GM12891 (cell line): ENCODE data around the gene E2F7.

Source experiments
- DNase-seq: peaks from one replicate; pipeline ENCODE4 v3.0.0; 2011; ENCODE audit warnings: low spot score; ENCODE audit not compliant: insufficient read length
- FAIRE-seq: peaks from 2 replicates; lab custom pipeline; 2011; peaks lifted over from hg19 to GRCh38; lab: Jason Lieb, UNC
- PAX5 ChIP-seq: IDR thresholded peaks from 2 replicates; pipeline ENCODE4 v1.6.1; 2011; ENCODE audit warnings: low read length, moderate library complexity, mild to moderate bottlenecking; ENCODE audit not compliant: insufficient read depth, severe bottlenecking
- POLR2A ChIP-seq: IDR thresholded peaks from 2 replicates; pipeline ENCODE4 v1.6.1; 2011; ENCODE audit warnings: low read depth, low read length, control low read depth
- POLR2AphosphoS5 ChIP-seq: IDR thresholded peaks from 2 replicates; pipeline ENCODE4 v1.6.1; 2011; ENCODE audit warnings: low read depth, low read length, control low read depth
- POU2F2 ChIP-seq: IDR thresholded peaks from 2 replicates; pipeline ENCODE4 v1.6.1; 2011; ENCODE audit warnings: low read depth, mild to moderate bottlenecking, control low read depth, low read length, moderate library complexity
- SPI1 ChIP-seq: IDR thresholded peaks from 2 replicates; pipeline ENCODE4 v1.6.1; 2011; ENCODE audit warnings: low read depth, low read length, control low read depth
- TAF1 ChIP-seq: IDR thresholded peaks from 2 replicates; pipeline ENCODE4 v1.6.1; 2011; ENCODE audit warnings: low read depth, low read length, control low read depth

The E2F7 gene

DNA sequence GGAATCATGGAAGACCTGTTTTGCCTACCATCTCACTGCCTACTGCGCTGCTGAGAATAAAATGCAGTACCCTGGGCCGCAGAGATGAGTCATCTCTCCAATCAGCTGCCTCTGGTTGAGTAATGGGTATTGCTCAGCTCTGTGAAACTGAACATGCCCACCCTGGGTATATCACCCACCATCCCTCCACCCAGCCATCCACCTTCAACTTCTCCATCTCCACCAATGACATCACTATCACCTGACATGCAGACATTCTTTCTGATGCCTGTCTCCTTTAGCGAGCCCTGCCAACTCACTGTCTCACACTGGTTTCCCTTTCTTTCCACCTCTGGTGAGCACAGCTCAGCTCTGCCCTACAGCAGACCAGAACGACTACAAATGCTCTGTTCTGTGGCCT, 33.6 kb downstream of the E2F7 start:
- TF ChIP-seq TAF1: no peak
- no peak for TF ChIP-seq POLR2A
- TF ChIP-seq PAX5: no peak
- no peak for TF ChIP-seq SPI1
- TF ChIP-seq POLR2AphosphoS5: no peak
- TF ChIP-seq POU2F2: no peak
- DNase-seq (no peak), FAIRE-seq (no peak)

DNA sequence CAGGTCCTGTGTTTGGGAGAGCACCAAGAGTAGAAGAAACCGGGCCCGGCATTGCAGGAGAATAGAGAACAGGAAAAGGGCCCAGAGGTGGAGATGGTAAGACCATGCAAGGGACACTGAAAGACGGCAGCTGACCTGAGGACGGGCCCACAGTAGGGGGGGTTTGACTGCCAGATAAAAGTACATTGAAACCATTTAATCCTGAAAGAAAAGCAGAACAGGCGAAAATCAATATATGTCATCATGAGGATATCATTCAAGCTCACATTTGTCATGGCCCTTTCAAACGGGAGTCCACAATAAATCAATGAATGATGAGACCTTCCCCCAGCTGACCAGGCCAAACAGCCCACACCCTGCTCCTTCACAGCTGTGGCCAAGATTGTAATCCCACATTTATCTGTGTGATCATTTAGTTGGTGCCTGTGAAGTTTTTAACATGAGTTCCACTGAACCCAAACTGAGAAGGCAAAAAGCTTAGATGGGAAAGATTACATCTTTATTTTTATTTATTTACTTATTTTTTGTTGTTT, 39.5 kb downstream of the E2F7 start:
- TF ChIP-seq SPI1 (no peak), POLR2AphosphoS5 (no peak), PAX5 (no peak), POLR2A (no peak), TAF1 (no peak), POU2F2 (no peak)
- DNase-seq (no peak), FAIRE-seq (no peak)

- TF ChIP-seq TAF1 (no peak), POLR2A (no peak), SPI1 (no peak), PAX5 (no peak), POU2F2 (no peak), POLR2AphosphoS5 (no peak)
- DNase-seq: no peak
- no peak for FAIRE-seq
These were observed 41.9 kb downstream of the E2F7 start for GRCh38 chr12:77023501-77023900.

GRCh38 chr12:77019920-77020319, 45.4 kb downstream of the E2F7 start:
- DNase-seq (no peak), FAIRE-seq (no peak)
- no peak for TF ChIP-seq SPI1
- no peak for TF ChIP-seq PAX5
- TF ChIP-seq POLR2AphosphoS5: no peak
- no peak for TF ChIP-seq TAF1
- no peak for TF ChIP-seq POLR2A
- no peak for TF ChIP-seq POU2F2

- no peak for FAIRE-seq
- DNase-seq: no peak
- TF ChIP-seq PAX5 (no peak), POLR2A (no peak), POU2F2 (no peak), SPI1 (no peak), POLR2AphosphoS5 (no peak), TAF1 (no peak)
These were observed 48.8 kb downstream of the E2F7 start for GRCh38 chr12:77016606-77017005.

- DNase-seq (no peak), FAIRE-seq (no peak)
- TF ChIP-seq TAF1: no peak
- TF ChIP-seq POU2F2: no peak
- no peak for TF ChIP-seq SPI1
- TF ChIP-seq POLR2A: no peak
- no peak for TF ChIP-seq POLR2AphosphoS5
- no peak for TF ChIP-seq PAX5
These were observed 52.3 kb downstream of the E2F7 start for GRCh38 chr12:77013091-77013490.

- DNase-seq (peak; percentile 49), FAIRE-seq (peak; percentile 58)
- TF ChIP-seq POLR2AphosphoS5: no peak
- no peak for TF ChIP-seq SPI1
- no peak for TF ChIP-seq POLR2A
- TF ChIP-seq POU2F2: no peak
- TF ChIP-seq TAF1: no peak
- no peak for TF ChIP-seq PAX5
These were observed 54.4 kb downstream of the E2F7 start for GRCh38 chr12:77010691-77011548.

GRCh38 chr12:77007476-77007875, 57.9 kb downstream of the E2F7 start:
- TF ChIP-seq TAF1 (no peak), PAX5 (no peak)
- no peak for DNase-seq
- FAIRE-seq: no peak

DNA sequence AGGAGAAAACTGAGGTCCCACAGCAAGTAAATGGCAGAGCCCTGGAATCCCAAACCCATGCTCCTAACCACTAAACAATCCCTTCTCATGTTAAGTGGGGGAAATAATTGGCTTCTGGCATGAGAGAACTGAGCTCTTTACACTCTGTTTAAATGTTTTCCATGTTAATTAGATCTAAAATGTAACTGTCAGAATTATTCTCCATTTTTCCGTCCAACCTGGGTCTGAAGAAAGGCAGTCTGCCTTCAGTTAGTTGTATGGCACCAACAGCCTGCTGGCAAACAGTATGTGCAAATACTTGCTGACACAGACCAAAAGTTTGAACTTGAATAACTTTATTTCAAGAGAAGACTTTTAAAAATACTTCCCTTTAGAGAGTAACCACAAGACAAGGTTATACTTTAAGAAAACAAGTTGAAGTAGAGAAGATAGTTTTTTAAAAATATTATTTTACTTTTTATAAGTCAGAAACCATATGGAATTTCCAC, 59.7 kb downstream of the E2F7 start:
- DNase-seq (no peak), FAIRE-seq (no peak)
- TF ChIP-seq SPI1 (no peak), POU2F2 (no peak), PAX5 (no peak), TAF1 (no peak), POLR2A (no peak), POLR2AphosphoS5 (no peak)

DNA sequence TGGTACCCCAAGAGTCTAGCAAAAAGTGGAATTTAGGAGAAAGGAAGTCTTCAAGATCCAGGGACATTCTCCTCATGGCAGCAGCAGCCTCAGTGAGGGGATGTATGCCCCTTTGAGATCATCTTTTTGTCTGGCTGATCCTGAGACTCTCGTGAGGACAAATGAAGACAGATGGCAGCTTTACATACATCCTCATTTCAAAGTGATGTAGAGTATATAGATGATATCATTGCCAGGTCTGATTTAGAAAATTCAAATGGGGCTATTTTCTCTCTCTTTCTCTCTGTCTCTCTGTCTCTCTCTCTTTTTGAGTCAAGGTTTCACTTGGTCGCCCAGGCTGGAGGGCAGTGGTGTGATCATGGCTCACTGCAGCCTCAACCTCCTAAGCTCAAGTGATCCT, 61.5 kb downstream of the E2F7 start:
- DNase-seq (no peak), FAIRE-seq (no peak)
- TF ChIP-seq TAF1 (no peak), POU2F2 (no peak), POLR2AphosphoS5 (no peak)
